K562 (cell line): ENCODE measurements around the gene DHX57. TPM values are rescaled to one million over a fixed set of nuclear protein-coding genes. Genes with fewer than 3 reads are reported as not detected.

Source experiments
- HEY1 ChIP-seq: fragments of 250-450 bp; sonication (Bioruptor Pico); IDR thresholded peaks from 2 replicates; pipeline ENCODE4 v1.5.0; 2020; ENCODE audit warnings: mild to moderate bottlenecking, moderate library complexity, borderline replicate concordance
- MYNN ChIP-seq, 2 experiments: sonication (generic); formaldehyde crosslinking in 1 of 2; IDR thresholded peaks; 2 replicates each; pipeline versions ENCODE4 v1.5.0 to v1.6.1; 2016 to 2020; ENCODE audit warnings: antibody characterized with exemption in 1 of 2, missing genetic modification reagents in 1 of 2
- NELFE ChIP-seq: IDR thresholded peaks from 2 replicates; pipeline ENCODE4 v1.6.1; 2011; ENCODE audit warnings: mild to moderate bottlenecking; ENCODE audit not compliant: insufficient read depth, insufficient read length
- RBM25 ChIP-seq: fragments of 200-400 bp; formaldehyde crosslinking; IDR thresholded peaks from 2 replicates; pipeline ENCODE4 v1.6.1; 2018; ENCODE audit warnings: low read length, low read depth, moderate library complexity; ENCODE audit not compliant: severe bottlenecking
- RHOXF2B ChIP-seq: fragments of 250-450 bp; sonication (Bioruptor Pico); conservative IDR thresholded peaks from 2 replicates; pipeline ENCODE4 v1.5.1; 2021
- SLC30A9 ChIP-seq: fragments of 250-450 bp; sonication (Bioruptor Pico); IDR thresholded peaks from 2 replicates; pipeline ENCODE4 v1.8.0; 2022; ENCODE audit warnings: mild to moderate bottlenecking, moderate library complexity
- ZBED1 ChIP-seq: IDR thresholded peaks from 2 replicates; pipeline ENCODE4 v1.6.1; 2014
- ZNF174 ChIP-seq: fragments of 250-450 bp; sonication (Bioruptor Pico); IDR thresholded peaks from 2 replicates; pipeline ENCODE4 v1.4.0; 2020; ENCODE audit warnings: mild to moderate bottlenecking
- polyA plus RNA-seq, 8 experiments: library from polyadenylated mRNA; depleted of rRNA in 4 of 8; stranded (reverse) in 5 of 8; unstranded in 3 of 8; fragments of >200 nt; fragmentation: Nextera tagmentation in 2 of 8; fragmentation: Illumina TruSeq in 1 of 8; extraction: Ambion mirVana in 2 of 8; extraction: Trizol in 1 of 8; gene quantifications; 2 replicates each; pipeline versions ENCODE4 v1.2.1 to v1.2.3, GENCODE V29; 2011 to 2014; ENCODE audit warnings: inconsistent platforms in 1 of 8, missing spikeins in 1 of 8
- total RNA-seq, 7 experiments: library from RNA; depleted of rRNA in 6 of 7; stranded (reverse); fragments of >200 nt in 6 of 7; fragmentation: Illumina TruSeq in 2 of 7; extraction: Trizol in 2 of 7; gene quantifications; 2 replicates each; pipeline versions ENCODE4 v1.2.1 to v1.2.3, GENCODE V29; 2011 to 2021; ENCODE audit warnings: low replicate concordance in 1 of 7
- TF ChIP-seq, protein P1 (sequence below), 2 experiments: fragments of 450-650 bp; formaldehyde crosslinking in 1 of 2; IDR thresholded peaks; 2 replicates each; pipeline versions ENCODE4 v1.4.0 to v1.6.1; 2014 to 2020; ENCODE audit warnings: mild to moderate bottlenecking in 2 of 2, borderline replicate concordance in 1 of 2, low read depth in 1 of 2
- TF ChIP-seq, protein P2 (sequence below): sonication (generic); formaldehyde crosslinking; IDR thresholded peaks from 2 replicates; pipeline ENCODE4 v1.4.0; 2020; ENCODE audit warnings: mild to moderate bottlenecking, missing genetic modification reagents
- TF ChIP-seq, protein P3 (sequence below): sonication (generic); formaldehyde crosslinking; IDR thresholded peaks from 2 replicates; pipeline ENCODE4 v1.8.0; 2023; ENCODE audit warnings: missing genetic modification reagents, mild to moderate bottlenecking, borderline replicate concordance

Gene DHX57
- total and polyA plus RNA-seq, 9 of the 15 experiments (the other 6 are each of a cell fraction or from before 2014, with no cell fraction given), result 7.4 to 23.6 (median 17.9) TPM

DNA sequence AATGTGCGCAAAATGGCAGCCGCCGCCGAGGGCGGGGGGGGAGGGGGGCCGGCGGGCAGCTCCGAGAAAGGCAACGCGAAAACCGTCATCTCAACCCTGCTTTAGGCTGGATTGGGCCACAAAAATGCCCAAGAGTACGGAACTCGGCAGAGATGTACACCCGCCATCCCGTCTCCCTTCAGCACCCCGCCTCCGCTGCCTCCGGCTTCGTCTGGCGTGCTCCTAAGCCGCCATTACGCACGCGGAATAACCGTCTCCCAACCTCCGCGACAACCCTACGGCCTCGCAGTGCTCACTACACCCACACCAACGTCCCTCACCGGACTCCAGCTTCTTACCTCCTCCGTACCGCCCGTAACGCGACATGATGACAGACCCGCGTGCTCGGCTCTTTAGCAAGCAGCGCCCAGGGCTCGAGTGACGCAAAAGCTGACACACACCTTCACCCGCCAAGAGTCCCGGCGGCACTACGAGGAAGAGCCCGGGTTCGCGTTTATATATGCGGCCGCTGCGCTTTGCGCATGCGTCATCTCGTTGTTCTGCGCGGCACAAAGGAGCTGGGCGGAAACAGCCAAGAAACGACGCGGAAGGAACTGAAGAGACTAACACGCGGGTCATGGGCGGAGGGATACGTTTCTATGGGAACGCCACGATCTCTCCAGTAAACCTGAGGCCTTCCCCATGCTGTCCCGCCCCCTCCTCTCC lies 124.7 kb downstream of the DHX57 start, which contains the start of gene SRSF7 (continued):
- TF ChIP-seq ZNF174 (CRISPR knock-in tag) (no peak), SLC30A9 (CRISPR knock-in tag) (no peak), MYNN (IDR thresholded peaks at IDR 0.05) (peak; percentile 68), MYNN (CRISPR knock-in tag; IDR thresholded peaks at IDR 0.05) (no peak), NELFE (peak; percentile 97), HEY1 (CRISPR knock-in tag) (peak; percentile 88; the same call in 1 of the 2 replicates), ZBED1 (peak; percentile 89), RBM25 (no peak), RHOXF2B (peak; percentile 83; the same call in 1 of the 2 replicates)
- TF ChIP-seq, protein P1, sequence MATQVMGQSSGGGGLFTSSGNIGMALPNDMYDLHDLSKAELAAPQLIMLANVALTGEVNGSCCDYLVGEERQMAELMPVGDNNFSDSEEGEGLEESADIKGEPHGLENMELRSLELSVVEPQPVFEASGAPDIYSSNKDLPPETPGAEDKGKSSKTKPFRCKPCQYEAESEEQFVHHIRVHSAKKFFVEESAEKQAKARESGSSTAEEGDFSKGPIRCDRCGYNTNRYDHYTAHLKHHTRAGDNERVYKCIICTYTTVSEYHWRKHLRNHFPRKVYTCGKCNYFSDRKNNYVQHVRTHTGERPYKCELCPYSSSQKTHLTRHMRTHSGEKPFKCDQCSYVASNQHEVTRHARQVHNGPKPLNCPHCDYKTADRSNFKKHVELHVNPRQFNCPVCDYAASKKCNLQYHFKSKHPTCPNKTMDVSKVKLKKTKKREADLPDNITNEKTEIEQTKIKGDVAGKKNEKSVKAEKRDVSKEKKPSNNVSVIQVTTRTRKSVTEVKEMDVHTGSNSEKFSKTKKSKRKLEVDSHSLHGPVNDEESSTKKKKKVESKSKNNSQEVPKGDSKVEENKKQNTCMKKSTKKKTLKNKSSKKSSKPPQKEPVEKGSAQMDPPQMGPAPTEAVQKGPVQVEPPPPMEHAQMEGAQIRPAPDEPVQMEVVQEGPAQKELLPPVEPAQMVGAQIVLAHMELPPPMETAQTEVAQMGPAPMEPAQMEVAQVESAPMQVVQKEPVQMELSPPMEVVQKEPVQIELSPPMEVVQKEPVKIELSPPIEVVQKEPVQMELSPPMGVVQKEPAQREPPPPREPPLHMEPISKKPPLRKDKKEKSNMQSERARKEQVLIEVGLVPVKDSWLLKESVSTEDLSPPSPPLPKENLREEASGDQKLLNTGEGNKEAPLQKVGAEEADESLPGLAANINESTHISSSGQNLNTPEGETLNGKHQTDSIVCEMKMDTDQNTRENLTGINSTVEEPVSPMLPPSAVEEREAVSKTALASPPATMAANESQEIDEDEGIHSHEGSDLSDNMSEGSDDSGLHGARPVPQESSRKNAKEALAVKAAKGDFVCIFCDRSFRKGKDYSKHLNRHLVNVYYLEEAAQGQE (IDR thresholded peaks at IDR 0.05; ENCODE audit: borderline replicate concordance), result no peak
- TF ChIP-seq, protein P1 (CRISPR knock-in tag; IDR thresholded peaks at IDR 0.05; ENCODE audit: low read depth), result peak; percentile 78
- TF ChIP-seq, protein P2, sequence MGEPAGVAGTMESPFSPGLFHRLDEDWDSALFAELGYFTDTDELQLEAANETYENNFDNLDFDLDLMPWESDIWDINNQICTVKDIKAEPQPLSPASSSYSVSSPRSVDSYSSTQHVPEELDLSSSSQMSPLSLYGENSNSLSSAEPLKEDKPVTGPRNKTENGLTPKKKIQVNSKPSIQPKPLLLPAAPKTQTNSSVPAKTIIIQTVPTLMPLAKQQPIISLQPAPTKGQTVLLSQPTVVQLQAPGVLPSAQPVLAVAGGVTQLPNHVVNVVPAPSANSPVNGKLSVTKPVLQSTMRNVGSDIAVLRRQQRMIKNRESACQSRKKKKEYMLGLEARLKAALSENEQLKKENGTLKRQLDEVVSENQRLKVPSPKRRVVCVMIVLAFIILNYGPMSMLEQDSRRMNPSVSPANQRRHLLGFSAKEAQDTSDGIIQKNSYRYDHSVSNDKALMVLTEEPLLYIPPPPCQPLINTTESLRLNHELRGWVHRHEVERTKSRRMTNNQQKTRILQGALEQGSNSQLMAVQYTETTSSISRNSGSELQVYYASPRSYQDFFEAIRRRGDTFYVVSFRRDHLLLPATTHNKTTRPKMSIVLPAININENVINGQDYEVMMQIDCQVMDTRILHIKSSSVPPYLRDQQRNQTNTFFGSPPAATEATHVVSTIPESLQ (CRISPR knock-in tag), result peak; percentile 93
- TF ChIP-seq, protein P3, sequence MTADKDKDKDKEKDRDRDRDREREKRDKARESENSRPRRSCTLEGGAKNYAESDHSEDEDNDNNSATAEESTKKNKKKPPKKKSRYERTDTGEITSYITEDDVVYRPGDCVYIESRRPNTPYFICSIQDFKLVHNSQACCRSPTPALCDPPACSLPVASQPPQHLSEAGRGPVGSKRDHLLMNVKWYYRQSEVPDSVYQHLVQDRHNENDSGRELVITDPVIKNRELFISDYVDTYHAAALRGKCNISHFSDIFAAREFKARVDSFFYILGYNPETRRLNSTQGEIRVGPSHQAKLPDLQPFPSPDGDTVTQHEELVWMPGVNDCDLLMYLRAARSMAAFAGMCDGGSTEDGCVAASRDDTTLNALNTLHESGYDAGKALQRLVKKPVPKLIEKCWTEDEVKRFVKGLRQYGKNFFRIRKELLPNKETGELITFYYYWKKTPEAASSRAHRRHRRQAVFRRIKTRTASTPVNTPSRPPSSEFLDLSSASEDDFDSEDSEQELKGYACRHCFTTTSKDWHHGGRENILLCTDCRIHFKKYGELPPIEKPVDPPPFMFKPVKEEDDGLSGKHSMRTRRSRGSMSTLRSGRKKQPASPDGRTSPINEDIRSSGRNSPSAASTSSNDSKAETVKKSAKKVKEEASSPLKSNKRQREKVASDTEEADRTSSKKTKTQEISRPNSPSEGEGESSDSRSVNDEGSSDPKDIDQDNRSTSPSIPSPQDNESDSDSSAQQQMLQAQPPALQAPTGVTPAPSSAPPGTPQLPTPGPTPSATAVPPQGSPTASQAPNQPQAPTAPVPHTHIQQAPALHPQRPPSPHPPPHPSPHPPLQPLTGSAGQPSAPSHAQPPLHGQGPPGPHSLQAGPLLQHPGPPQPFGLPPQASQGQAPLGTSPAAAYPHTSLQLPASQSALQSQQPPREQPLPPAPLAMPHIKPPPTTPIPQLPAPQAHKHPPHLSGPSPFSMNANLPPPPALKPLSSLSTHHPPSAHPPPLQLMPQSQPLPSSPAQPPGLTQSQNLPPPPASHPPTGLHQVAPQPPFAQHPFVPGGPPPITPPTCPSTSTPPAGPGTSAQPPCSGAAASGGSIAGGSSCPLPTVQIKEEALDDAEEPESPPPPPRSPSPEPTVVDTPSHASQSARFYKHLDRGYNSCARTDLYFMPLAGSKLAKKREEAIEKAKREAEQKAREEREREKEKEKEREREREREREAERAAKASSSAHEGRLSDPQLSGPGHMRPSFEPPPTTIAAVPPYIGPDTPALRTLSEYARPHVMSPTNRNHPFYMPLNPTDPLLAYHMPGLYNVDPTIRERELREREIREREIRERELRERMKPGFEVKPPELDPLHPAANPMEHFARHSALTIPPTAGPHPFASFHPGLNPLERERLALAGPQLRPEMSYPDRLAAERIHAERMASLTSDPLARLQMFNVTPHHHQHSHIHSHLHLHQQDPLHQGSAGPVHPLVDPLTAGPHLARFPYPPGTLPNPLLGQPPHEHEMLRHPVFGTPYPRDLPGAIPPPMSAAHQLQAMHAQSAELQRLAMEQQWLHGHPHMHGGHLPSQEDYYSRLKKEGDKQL (CRISPR knock-in tag), result 0 out of 2 replicates have a peak, but pooled peaks have one; percentile 96
